Body of pancreas (tissue), 4 donors: ENCODE results near the gene CASP9.

Experiments used
- POLR2A ChIP-seq, 3 donors: fragments of 450-650 bp; IDR thresholded peaks; one replicate each; pipeline ENCODE4 v1.6.1; 2016; ENCODE audit warnings: antibody characterized with exemption in 3 of 3, mild to moderate bottlenecking in 2 of 3
- TF ChIP-seq, protein P1 (sequence below), 7 experiments: fragments of 450-650 bp in 4 of 7; fragments of 200-600 bp in 3 of 7; sonication (generic) in 3 of 7; IDR thresholded peaks; one replicate each; pipeline ENCODE4 v1.5.1; 2016 to 2019; ENCODE audit warnings: antibody characterized with exemption in 7 of 7

DNA sequence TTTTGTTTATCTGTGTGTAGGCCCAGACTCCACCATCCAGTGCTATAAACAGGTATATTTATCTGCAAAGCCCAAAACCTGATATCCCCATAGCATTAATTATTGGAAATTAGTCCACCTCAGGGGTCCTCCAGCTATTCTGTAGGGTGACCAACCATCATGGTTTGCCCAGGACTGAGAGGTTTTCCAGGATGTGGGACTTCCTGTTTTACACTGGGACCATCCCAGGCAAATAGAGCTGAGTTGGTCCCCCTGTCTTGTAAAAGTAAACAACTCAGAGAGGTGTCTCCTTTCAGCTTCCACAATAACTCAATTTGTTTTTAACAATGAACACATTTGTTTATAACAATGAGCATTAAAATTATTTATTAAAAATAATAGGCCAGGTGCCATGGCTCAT lies 55.9 kb downstream of the CASP9 start:
- TF ChIP-seq, protein P1, sequence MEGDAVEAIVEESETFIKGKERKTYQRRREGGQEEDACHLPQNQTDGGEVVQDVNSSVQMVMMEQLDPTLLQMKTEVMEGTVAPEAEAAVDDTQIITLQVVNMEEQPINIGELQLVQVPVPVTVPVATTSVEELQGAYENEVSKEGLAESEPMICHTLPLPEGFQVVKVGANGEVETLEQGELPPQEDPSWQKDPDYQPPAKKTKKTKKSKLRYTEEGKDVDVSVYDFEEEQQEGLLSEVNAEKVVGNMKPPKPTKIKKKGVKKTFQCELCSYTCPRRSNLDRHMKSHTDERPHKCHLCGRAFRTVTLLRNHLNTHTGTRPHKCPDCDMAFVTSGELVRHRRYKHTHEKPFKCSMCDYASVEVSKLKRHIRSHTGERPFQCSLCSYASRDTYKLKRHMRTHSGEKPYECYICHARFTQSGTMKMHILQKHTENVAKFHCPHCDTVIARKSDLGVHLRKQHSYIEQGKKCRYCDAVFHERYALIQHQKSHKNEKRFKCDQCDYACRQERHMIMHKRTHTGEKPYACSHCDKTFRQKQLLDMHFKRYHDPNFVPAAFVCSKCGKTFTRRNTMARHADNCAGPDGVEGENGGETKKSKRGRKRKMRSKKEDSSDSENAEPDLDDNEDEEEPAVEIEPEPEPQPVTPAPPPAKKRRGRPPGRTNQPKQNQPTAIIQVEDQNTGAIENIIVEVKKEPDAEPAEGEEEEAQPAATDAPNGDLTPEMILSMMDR (IDR thresholded peaks at IDR 0.05): no peak
- TF ChIP-seq POLR2A (IDR thresholded peaks at IDR 0.05): no peak
